ENCODE results near the gene PGLYRP3.

PGLYRP3 gene

DNA sequence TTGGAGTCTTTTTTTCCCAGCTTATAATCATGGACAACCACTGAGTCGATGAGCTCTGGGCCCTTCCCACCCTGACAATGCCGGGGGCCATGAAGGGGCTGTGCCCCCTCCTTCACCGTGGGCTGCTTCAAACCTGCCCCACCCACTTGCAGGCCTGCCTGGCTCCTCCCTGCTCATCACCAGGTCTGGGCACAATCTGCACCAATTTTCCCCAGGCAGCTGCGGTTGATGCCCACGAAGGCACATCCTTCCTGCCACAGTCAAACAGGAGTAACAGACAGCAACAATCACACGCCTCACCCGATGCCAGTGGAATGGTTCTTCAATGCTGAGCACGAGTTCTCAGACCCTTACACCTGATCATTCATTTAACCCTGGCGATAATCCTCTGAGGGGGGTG, 18.9 kb downstream of the PGLYRP3 start:
- TF ChIP-seq, protein P1, sequence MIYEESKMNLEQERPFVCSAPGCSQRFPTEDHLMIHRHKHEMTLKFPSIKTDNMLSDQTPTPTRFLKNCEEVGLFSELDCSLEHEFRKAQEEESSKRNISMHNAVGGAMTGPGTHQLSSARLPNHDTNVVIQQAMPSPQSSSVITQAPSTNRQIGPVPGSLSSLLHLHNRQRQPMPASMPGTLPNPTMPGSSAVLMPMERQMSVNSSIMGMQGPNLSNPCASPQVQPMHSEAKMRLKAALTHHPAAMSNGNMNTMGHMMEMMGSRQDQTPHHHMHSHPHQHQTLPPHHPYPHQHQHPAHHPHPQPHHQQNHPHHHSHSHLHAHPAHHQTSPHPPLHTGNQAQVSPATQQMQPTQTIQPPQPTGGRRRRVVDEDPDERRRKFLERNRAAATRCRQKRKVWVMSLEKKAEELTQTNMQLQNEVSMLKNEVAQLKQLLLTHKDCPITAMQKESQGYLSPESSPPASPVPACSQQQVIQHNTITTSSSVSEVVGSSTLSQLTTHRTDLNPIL (CRISPR knock-in tag; IDR thresholded peaks at IDR 0.05; ENCODE audit: low read depth), result no peak
- no peak for TF ChIP-seq ZNF70 (CRISPR knock-in tag; IDR thresholded peaks at IDR 0.05)
- no peak for TF ChIP-seq TCF4 (CRISPR knock-in tag; IDR thresholded peaks at IDR 0.05; ENCODE audit: borderline replicate concordance)
- TF ChIP-seq ZFP3 (CRISPR knock-in tag; IDR thresholded peaks at IDR 0.05), result no peak
- TF ChIP-seq TOX (CRISPR knock-in tag; IDR thresholded peaks at IDR 0.05; ENCODE audit: borderline replicate concordance), result no peak
- TF ChIP-seq RARB (CRISPR knock-in tag; IDR thresholded peaks at IDR 0.05), result no peak
- TF ChIP-seq ISL1 (CRISPR knock-in tag; IDR thresholded peaks at IDR 0.05), result no peak
- no peak for ATAC-seq

DNA sequence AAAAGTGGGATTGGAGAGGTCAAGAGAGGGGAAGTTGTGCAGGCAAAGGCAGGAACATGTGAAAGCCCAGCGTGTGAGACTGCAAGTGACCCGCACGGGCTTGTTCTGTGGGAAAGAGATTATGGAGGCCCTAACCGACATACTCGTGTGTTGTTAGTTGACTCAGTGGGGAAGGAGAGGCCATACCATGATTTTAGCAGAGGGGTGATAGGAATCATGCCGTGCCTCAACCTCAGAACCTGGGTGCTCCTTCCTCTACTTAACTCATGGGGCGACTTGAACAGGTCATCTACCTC, 19.3 kb downstream of the PGLYRP3 start:
- no peak for ATAC-seq
- TF ChIP-seq ESRRG (CRISPR knock-in tag; IDR thresholded peaks at IDR 0.05) (no peak), BACH2 (CRISPR knock-in tag; IDR thresholded peaks at IDR 0.05; ENCODE audit: borderline replicate concordance) (no peak), ZFP3 (CRISPR knock-in tag; IDR thresholded peaks at IDR 0.05) (no peak), CSDC2 (CRISPR knock-in tag; IDR thresholded peaks at IDR 0.05) (no peak), PPARA (CRISPR knock-in tag; IDR thresholded peaks at IDR 0.05; ENCODE audit: borderline replicate concordance) (no peak), SNAI2 (CRISPR knock-in tag; IDR thresholded peaks at IDR 0.05) (no peak), ZNF8 (CRISPR knock-in tag; IDR thresholded peaks at IDR 0.05) (no peak), TOX (CRISPR knock-in tag; IDR thresholded peaks at IDR 0.05; ENCODE audit: borderline replicate concordance) (no peak), ZC3H10 (CRISPR knock-in tag; IDR thresholded peaks at IDR 0.05) (no peak), ZFP30 (CRISPR knock-in tag; IDR thresholded peaks at IDR 0.05) (no peak), GLIS3 (CRISPR knock-in tag; IDR thresholded peaks at IDR 0.05) (no peak), TCF4 (CRISPR knock-in tag; IDR thresholded peaks at IDR 0.05; ENCODE audit: borderline replicate concordance) (no peak), ISL1 (CRISPR knock-in tag; IDR thresholded peaks at IDR 0.05) (no peak)
- TF ChIP-seq, protein P2, sequence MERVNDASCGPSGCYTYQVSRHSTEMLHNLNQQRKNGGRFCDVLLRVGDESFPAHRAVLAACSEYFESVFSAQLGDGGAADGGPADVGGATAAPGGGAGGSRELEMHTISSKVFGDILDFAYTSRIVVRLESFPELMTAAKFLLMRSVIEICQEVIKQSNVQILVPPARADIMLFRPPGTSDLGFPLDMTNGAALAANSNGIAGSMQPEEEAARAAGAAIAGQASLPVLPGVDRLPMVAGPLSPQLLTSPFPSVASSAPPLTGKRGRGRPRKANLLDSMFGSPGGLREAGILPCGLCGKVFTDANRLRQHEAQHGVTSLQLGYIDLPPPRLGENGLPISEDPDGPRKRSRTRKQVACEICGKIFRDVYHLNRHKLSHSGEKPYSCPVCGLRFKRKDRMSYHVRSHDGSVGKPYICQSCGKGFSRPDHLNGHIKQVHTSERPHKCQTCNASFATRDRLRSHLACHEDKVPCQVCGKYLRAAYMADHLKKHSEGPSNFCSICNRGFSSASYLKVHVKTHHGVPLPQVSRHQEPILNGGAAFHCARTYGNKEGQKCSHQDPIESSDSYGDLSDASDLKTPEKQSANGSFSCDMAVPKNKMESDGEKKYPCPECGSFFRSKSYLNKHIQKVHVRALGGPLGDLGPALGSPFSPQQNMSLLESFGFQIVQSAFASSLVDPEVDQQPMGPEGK (CRISPR knock-in tag; IDR thresholded peaks at IDR 0.05; ENCODE audit: borderline replicate concordance), result no peak
- TF ChIP-seq, protein P1 (CRISPR knock-in tag; IDR thresholded peaks at IDR 0.05; ENCODE audit: low read depth), result no peak
- TF ChIP-seq, protein P3, sequence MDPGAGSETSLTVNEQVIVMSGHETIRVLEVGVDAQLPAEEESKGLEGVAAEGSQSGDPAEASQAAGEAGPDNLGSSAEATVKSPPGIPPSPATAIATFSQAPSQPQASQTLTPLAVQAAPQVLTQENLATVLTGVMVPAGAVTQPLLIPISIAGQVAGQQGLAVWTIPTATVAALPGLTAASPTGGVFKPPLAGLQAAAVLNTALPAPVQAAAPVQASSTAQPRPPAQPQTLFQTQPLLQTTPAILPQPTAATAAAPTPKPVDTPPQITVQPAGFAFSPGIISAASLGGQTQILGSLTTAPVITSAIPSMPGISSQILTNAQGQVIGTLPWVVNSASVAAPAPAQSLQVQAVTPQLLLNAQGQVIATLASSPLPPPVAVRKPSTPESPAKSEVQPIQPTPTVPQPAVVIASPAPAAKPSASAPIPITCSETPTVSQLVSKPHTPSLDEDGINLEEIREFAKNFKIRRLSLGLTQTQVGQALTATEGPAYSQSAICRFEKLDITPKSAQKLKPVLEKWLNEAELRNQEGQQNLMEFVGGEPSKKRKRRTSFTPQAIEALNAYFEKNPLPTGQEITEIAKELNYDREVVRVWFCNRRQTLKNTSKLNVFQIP (CRISPR knock-in tag; IDR thresholded peaks at IDR 0.05; ENCODE audit: borderline replicate concordance, low read depth), result no peak
- TF ChIP-seq, protein P4, sequence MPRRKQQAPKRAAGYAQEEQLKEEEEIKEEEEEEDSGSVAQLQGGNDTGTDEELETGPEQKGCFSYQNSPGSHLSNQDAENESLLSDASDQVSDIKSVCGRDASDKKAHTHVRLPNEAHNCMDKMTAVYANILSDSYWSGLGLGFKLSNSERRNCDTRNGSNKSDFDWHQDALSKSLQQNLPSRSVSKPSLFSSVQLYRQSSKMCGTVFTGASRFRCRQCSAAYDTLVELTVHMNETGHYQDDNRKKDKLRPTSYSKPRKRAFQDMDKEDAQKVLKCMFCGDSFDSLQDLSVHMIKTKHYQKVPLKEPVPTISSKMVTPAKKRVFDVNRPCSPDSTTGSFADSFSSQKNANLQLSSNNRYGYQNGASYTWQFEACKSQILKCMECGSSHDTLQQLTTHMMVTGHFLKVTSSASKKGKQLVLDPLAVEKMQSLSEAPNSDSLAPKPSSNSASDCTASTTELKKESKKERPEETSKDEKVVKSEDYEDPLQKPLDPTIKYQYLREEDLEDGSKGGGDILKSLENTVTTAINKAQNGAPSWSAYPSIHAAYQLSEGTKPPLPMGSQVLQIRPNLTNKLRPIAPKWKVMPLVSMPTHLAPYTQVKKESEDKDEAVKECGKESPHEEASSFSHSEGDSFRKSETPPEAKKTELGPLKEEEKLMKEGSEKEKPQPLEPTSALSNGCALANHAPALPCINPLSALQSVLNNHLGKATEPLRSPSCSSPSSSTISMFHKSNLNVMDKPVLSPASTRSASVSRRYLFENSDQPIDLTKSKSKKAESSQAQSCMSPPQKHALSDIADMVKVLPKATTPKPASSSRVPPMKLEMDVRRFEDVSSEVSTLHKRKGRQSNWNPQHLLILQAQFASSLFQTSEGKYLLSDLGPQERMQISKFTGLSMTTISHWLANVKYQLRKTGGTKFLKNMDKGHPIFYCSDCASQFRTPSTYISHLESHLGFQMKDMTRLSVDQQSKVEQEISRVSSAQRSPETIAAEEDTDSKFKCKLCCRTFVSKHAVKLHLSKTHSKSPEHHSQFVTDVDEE (CRISPR knock-in tag; IDR thresholded peaks at IDR 0.05), result no peak
- TF ChIP-seq, protein P5, sequence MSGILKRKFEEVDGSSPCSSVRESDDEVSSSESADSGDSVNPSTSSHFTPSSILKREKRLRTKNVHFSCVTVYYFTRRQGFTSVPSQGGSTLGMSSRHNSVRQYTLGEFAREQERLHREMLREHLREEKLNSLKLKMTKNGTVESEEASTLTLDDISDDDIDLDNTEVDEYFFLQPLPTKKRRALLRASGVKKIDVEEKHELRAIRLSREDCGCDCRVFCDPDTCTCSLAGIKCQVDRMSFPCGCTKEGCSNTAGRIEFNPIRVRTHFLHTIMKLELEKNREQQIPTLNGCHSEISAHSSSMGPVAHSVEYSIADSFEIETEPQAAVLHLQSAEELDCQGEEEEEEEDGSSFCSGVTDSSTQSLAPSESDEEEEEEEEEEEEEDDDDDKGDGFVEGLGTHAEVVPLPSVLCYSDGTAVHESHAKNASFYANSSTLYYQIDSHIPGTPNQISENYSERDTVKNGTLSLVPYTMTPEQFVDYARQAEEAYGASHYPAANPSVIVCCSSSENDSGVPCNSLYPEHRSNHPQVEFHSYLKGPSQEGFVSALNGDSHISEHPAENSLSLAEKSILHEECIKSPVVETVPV (CRISPR knock-in tag; IDR thresholded peaks at IDR 0.05), result no peak
